ENCODE measurements around the gene CHST11.

DNA sequence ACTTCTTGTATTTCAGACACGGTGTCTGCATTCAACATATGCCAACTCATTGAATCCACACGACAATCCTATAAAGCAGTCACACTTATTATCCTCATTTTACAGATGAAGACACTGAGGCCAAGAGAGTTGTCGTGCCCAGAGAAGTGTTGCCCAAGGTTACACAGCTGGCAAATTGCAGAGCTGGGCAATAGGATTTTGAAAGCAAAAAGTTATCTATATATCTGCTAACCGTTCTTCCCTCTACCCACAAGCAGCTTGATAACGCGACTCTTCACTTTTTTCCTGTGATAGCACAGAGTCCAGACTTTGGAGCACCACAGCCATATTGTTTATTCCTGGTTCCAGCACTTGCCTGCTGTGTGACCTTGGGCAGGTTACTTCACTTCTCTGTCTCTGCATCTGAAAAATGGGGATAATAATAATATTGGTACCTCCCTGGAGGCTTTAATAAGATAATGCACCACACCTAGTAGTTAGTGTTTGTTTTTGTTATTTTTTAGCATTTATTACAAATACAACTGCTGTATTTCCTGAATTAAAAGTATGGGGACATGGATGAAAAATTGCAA is 82.2 kb downstream of the CHST11 start:
- TF ChIP-seq POLR2A (IDR thresholded peaks at IDR 0.05; ENCODE audit: low read length): no peak
- TF ChIP-seq GATA1 (IDR thresholded peaks at IDR 0.05; ENCODE audit: low read depth, low read length): no peak
